ENCODE measurements around the gene PPARD.
"Not testable (repeated sequence)": the region's sequence is repeated elsewhere in the genome, so short reads cannot be mapped to it uniquely, and the experiment has no call there.

The PPARD gene

GRCh38 chr6:35403544-35404442 is 61.4 kb downstream of the PPARD start:
- DNase-seq = no peak

GRCh38 chr6:35406711-35407485 is 64.5 kb downstream of the PPARD start:
- no peak for DNase-seq

- DNase-seq = no peak
Measured at GRCh38 chr6:35409245-35409644, 66.9 kb downstream of the PPARD start.

- DNase-seq = no peak
Measured at GRCh38 chr6:35410131-35410530, 67.8 kb downstream of the PPARD start.

- DNase-seq = no peak
Measured at GRCh38 chr6:35411066-35411465, 68.7 kb downstream of the PPARD start.

- no peak for DNase-seq
Measured at GRCh38 chr6:35412102-35412501, 69.7 kb downstream of the PPARD start.

GRCh38 chr6:35413911-35414310 is 71.6 kb downstream of the PPARD start:
- DNase-seq = peak in 4 of 56 donors; percentile 7 to 15 (median 10)

- DNase-seq = peak in 53 of 56 donors; percentile 26 to 95 (median 75)
Measured at GRCh38 chr6:35415065-35415891, 72.9 kb downstream of the PPARD start.

- peak in 32 of 56 donors; percentile 7 to 70 (median 38) for DNase-seq
Measured at GRCh38 chr6:35417979-35418661, 75.8 kb downstream of the PPARD start.

GRCh38 chr6:35419417-35419816 is 77.1 kb downstream of the PPARD start:
- no peak for DNase-seq

- DNase-seq = no peak
Measured at GRCh38 chr6:35419961-35420360, 77.6 kb downstream of the PPARD start.

GRCh38 chr6:35425284-35425683 is 82.9 kb downstream of the PPARD start:
- DNase-seq = no peak

GRCh38 chr6:35426074-35426473 is 83.7 kb downstream of the PPARD start:
- DNase-seq = peak in 2 of 56 donors; percentile 10 to 23

GRCh38 chr6:35427435-35427834 is 85.1 kb downstream of the PPARD start:
- no peak for DNase-seq

- no peak for DNase-seq
Measured at GRCh38 chr6:35427851-35428321, 85.5 kb downstream of the PPARD start.

- DNase-seq = no peak
Measured at GRCh38 chr6:35428421-35429149, 86.2 kb downstream of the PPARD start.

- DNase-seq = no peak
Measured at GRCh38 chr6:35429463-35429862, 87.1 kb downstream of the PPARD start.

- no peak for DNase-seq
Measured at GRCh38 chr6:35432291-35432690, 89.9 kb downstream of the PPARD start.

GRCh38 chr6:35432702-35433101 is 90.3 kb downstream of the PPARD start:
- not testable (repeated sequence) for DNase-seq

Measured in amygdala (tissue), 56 donors.